GM04504 (cell line): ENCODE measurements around the gene ITPRIP.

Source experiments
- DNase-seq: peaks from one replicate; pipeline ENCODE4 v3.0.0-alpha.2; 2012; ENCODE audit warnings: low read depth

ITPRIP gene

DNA sequence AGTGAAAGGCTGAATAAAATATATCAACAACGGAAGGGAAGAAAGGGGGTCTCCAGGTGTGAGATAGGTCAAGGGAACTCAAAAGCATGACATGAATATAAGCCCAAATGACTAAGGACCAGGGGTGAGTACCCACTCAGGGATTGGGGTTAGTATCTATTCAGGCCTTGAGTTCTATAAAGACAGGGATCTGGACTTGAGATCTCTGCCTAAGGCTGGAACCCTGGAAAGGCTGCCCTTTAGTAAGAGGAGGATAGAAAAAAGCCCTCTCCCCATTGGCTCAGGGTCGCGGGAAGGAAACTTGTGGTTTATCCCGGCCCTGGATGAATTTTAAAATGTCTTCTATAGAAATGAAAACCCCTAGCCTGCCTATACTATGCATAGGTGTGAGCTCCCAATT, 2.4 kb upstream of the ITPRIP start:
- DNase-seq = no peak

DNA sequence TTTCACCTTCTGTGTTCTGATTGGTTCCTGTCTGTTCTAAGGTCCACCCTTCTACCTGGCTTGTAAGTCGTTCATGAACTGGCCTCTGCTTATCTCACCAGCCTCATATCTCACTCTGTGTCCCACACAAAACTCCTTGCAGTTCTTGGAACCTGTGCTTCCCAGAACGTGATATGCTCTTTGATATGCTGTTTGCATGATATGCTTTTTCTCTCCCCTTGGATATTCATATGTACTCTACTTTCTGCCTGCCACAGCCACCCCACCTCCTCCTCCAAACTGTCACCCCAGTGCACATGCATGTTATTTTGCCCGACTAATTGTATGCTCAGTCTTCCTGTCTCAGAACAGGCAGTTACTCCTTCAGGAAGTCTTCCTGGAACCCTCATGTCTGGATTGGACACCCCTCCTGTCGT, 1.9 kb upstream of the ITPRIP start:
- DNase-seq = no peak

DNA sequence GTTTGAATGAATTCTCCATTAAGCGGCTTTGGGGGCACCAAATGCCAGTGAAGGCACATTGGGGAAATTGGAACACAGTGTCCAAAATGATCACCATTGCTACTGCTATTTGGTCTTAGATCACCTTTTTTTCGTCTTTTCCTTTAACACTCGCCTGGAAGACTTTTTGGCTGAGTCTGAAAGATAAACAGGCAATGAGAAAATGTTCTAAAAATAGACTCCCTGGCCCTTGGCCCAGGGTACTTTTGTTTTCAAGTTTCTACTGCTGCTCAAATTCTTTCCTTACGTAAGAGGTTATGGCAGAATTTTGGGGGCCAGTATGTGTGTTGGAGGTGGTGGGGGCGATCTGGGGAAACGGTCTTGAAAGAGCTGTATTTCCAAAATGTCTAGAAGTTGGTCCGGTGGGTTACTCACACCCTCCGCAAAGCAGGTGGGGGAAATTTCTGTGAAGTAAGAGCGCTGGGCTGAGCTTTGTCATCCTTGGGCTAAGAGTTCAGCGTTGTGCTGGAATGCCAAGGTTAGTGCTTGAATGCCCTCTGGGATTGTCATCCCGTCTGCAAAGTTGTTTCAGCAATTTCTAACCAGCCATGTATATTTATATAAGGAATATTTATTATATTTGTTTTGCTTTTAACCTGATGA, 1.3 kb upstream of the ITPRIP start:
- no peak for DNase-seq

DNA sequence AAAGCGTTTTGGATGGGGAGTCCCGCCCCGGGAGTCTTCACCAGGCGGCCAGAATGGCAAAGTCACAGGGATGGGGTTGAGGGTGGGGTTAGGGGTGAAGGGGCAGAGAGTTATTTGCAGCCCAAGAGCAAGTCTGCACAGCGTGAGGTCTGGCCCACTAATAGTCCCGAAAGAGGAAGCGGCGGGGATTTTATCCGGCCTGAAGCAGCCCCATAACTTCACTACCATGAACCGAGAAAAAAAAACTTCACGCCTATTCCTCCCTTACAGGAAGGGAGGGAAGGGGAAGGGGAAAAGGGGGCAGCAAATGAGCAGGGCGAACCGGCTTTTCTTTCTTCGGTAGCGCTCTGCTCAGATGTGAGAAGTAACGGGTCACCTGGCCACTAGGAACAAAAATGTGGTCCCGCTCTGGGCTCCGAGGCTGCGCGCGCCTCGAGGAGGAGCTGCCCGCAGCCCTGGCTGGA, 712 bp downstream of the ITPRIP start:
- no peak for DNase-seq

DNA sequence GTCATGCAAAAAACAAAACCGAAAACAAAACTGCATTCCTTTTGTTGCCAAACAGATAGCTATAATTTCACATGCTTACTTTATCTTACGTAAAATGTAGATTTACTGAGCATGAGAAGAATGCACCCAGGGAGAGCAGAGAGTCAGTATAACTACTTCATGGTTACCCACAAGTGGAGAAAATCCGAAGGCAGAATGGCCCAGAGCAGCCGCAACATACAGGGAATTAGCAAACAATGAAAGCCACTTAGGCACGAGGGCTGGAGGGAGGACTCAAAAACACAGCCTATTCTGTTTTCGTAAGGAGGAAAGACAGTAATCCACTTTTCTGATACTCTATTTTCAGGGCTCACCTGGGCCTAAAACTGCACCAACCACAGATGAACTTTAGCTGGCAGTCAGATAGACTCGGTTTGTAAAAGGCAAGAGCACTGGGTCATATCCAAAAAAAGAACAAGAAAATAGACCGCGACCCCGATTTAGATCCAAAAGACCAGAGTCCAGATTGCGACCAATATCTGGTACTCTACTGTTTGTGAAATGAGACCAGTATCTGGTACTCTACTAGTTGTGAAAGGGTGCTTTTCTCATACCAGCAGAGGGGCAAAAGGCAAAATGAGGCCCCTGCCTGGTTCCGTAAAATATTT, 1.3 kb downstream of the ITPRIP start:
- no peak for DNase-seq

GRCh38 chr10:104334965-104335650, 3.2 kb downstream of the ITPRIP start:
- no peak for DNase-seq

DNA sequence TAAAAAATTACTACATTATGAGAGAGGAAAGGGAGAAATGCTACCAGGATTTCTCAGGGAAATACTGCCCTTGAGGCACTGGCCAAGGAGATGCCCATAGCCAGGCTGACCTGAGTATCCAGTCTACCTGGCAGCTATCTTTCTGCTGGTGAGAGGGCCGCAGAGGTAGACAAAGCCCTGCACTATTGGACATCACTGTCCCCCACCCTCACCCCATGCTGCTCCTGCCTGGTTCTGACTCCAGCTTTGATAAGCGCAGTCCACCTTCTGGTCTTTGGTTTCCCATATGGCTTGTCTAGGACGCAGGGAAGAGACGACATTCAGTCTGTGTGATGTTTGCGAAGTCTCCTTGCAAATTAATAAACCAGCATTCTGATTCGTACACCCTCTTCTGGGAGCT, 3.7 kb downstream of the ITPRIP start:
- DNase-seq = no peak

- no peak for DNase-seq
Observed at GRCh38 chr10:104333728-104334373, 4.4 kb downstream of the ITPRIP start.

- no peak for DNase-seq
Observed at GRCh38 chr10:104333032-104333727, 5.1 kb downstream of the ITPRIP start.

DNA sequence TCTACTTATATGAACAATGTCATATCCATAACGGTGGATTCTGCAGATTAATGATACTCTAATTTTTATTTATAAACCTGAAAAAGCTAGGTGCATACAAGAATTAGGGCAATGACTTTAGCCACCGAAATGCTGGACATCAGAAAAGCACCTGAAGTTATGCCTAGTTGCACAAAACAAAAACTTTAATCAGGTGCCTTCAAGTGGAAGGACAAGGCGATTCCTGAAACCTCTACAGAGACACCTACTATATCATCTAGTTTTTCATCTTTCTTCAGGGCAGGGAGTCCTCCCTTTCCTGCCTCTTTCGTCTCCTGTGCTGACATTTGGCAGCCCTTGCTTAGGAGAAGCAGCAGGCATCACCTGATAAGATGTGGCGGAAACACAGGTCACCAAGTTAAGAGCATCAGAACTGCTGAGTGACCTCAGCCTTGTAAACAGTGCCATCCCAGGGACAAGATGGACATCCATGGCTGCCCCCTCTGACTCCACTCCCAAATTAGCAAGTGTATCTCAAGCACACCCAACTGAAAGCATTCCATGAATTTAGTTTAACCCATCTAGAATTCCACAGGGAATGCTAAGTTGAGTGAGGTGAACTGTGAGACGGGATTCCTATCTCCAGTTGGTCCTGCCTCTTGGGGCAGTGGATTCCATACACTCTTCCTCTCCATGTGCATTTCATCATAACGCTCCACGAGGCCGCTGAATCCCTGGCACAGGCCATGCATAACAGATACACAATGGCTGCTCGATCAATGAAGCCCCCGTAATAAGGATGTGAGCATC, 5.8 kb downstream of the ITPRIP start:
- no peak for DNase-seq

DNA sequence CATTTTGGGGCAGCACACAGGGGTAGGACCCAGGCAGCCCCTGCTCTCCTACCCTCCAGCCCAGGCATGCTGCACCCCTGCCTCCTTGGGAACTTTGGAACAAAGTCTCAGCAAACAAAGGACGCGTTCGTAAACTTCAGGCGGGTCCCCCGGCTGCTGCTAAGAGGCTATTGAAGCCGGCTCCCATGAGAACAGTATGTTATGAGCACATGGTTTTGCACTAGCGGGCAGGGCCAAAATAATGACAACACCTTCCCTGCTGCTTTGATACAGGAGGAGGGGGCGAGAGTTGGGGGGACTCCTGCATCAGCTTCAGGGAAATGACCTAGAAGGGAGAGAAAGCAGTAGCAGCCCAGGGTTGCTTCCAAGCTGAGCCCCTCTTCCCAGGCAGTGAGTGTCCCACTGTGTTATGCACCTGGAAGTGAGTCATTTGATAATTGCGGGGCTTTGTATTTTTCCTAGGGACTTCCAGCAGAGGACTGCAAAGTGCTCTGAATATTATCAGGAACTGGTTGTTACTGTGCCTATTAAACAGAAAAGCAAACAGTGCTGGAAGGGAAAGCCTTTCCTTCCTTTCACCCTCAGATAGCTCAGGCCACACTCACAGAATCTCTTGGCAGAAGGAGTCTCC, 6.9 kb downstream of the ITPRIP start:
- DNase-seq = no peak

DNA sequence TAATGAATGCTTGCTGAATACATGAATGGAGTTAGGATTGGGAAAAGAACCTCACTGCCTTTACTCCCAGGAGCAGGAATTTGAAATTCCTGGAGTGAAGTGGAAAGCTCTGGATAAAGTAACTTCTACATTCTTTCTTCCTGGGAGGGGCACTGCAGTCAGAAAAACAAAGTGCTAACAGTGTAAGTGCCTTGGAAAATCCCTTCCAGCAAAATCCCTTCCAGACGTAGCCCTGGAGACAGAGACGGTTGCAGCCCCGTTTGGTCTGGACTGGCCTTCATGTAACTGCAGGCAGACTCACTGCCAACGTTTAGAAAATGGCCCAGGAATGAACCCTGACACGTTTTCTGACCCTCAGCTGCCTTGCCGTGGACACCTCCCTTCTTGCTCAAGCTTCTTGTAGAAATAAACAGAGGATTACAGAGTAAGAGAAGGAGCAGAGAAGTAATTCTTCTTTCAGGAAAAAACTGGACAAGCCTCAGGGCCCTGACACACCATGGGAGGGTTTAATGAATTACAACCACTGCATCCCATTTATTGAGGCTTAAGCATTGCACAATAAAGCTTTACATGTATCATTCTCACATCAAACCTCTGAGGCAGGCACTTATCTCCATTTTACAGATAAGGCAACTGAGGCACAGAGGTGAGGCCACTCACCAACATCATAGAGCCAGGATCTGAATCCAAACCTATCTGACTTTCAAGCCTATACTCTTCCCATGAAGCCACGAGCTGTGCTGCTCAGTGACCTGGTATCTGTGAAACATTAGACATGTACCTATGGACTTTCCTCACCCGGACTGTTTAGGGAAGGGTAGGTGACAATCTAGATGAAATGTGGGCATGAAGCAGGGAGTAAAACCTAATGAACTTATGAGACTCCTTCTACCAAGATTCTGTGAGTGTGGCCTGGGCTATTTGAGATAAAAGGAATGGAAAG, 7.8 kb downstream of the ITPRIP start:
- peak; percentile 89 for DNase-seq

GRCh38 chr10:104329735-104330134, 8.5 kb downstream of the ITPRIP start:
- DNase-seq = peak; percentile 83

GRCh38 chr10:104328896-104329710, 9.2 kb downstream of the ITPRIP start:
- peak; percentile 87 for DNase-seq

GRCh38 chr10:104328646-104328895, 9.7 kb downstream of the ITPRIP start:
- DNase-seq = no peak

DNA sequence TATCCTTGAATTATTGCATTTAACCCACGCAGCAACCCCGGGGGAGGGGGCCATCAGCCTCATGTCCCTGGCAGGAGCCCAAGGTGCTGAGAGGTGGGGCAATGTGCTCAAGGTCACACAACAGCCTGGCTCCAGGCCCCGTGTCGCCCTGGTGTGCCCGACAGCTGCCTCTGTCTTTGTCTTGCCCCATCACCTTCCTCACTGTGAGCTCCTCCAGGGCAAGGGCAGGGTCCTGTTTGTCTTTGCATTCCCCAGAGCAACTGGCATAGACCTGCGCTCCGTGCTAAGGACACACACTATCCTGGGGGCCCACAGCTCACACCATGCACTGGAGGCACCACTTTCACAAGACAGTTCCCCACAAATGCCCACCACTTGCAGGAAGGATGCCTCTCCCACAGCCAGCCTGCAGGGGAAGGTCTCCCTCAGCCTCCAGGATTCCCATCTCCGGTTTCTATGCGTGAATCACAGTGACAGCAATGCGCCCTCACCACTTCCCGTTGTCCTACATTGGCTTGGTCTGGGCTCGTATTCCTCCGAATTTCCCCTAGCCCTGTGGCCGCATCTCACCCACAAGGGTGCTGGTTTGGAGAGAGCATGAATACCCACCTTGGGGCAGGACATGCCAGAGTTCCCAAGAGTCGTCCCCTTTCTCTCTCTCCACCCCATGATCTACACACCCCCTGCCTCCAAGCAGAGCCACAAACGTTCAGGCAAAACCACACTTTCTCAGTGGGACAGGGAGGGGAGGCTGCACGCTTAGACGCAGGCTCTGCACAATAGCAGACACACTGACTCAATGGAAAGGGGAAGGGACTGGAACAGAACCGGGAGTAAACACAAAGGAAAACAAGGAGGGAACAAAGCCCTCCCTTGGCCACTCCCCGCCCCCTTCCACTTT, 10.3 kb downstream of the ITPRIP start:
- DNase-seq = peak; percentile 72

GRCh38 chr10:104326991-104327610, 11.2 kb downstream of the ITPRIP start:
- no peak for DNase-seq
